Activated CD4-positive, alpha-beta T cell treated with anti-CD3 and anti-CD28 coated beads, Interleukin-2, amount 10 ng/mL, durations not matched to agents 7 days and 5 days (primary cell): ENCODE measurements around the gene HIVEP3. TPM values are rescaled to one million over a fixed set of nuclear protein-coding genes. Genes with fewer than 3 reads are reported as not detected.

Source experiments
- CTCF ChIA-PET: fragments of 350-600 bp; sonication (Branson Sonifier 250); formaldehyde crosslinking; loops from one replicate; lab custom pipeline; 2021; ENCODE audit warnings: antibody characterized with exemption; lab: Charles Lee
- POLR2A ChIA-PET: fragments of 350-600 bp; sonication (Branson Sonifier 250); formaldehyde crosslinking; loops from one replicate; lab custom pipeline; 2021; ENCODE audit warnings: antibody characterized with exemption; lab: Charles Lee
- DNase-seq: peaks from one replicate; pipeline ENCODE4 v3.0.0-alpha.2; 2020
- H3K27ac Mint-ChIP-seq: one replicate; pipeline ENCODE4 v1.8.0; 2021; ENCODE audit warnings: mild to moderate bottlenecking, moderate library complexity, mixed read lengths
- H3K27me3 Mint-ChIP-seq: one replicate; pipeline ENCODE4 v1.8.0; 2021; ENCODE audit warnings: mixed read lengths
- H3K36me3 Mint-ChIP-seq: one replicate; pipeline ENCODE4 v1.8.0; 2021; ENCODE audit warnings: low read depth, mixed read lengths
- H3K4me1 Mint-ChIP-seq: one replicate; pipeline ENCODE4 v1.8.0; 2021; ENCODE audit warnings: mixed read lengths
- H3K4me3 Mint-ChIP-seq: one replicate; pipeline ENCODE4 v1.8.0; 2021; ENCODE audit warnings: mild to moderate bottlenecking, moderate library complexity, mixed read lengths
- H3K9me3 Mint-ChIP-seq: one replicate; pipeline ENCODE4 v1.8.0; 2021; ENCODE audit warnings: mixed read lengths
- total RNA-seq, 2 experiments: library from RNA; stranded (reverse); gene quantifications; one replicate each; pipeline ENCODE4 v1.2.3, GENCODE V29; 2021

The HIVEP3 gene
- total RNA-seq, 2 experiments from 2014 or later, result 18.4 to 21.5 TPM

GRCh38 chr1:41901551-41901950, 17.2 kb downstream of the HIVEP3 start:
- H3K4me1 Mint-ChIP-seq, result peaks cover 88% of the 10 kb centered on the region
- DNase-seq, result peak; percentile 5
- H3K36me3 Mint-ChIP-seq, result peaks cover 28% of the 10 kb centered on the region
- H3K27me3 Mint-ChIP-seq, result no peaks in the 10 kb centered on the region
- POLR2A ChIA-PET, result no interaction called here
- peak overlapping the region; percentile 87 for H3K27ac Mint-ChIP-seq
- no peak overlapping the region for H3K4me3 Mint-ChIP-seq
- CTCF ChIA-PET, result interaction anchor here (1.5 kb wide), 1 partner anchor 10 kb away, joined by 4 read pairs; no protein-coding TSS in a partner anchor
- peaks cover 6% of the 10 kb centered on the region for H3K9me3 Mint-ChIP-seq

- Mint-ChIP-seq H3K27ac (peak overlapping the region; percentile 80), H3K9me3 (peaks cover 6% of the 10 kb centered on the region), H3K36me3 (peaks cover 26% of the 10 kb centered on the region), H3K4me1 (peaks cover 91% of the 10 kb centered on the region), H3K4me3 (no peak overlapping the region), H3K27me3 (no peaks in the 10 kb centered on the region)
- ChIA-PET POLR2A (no interaction called here), CTCF (interaction anchor here (0.8 to 1.8 kb wide), 3 partner anchors 9 to 385 kb away, joined by 3 to 5 read pairs (median 4); no protein-coding TSS in a partner anchor)
- peak; percentile 4 for DNase-seq
Measured at GRCh38 chr1:41900603-41901444, 17.9 kb downstream of the HIVEP3 start.

- Mint-ChIP-seq H3K36me3 (peaks cover 19% of the 10 kb centered on the region), H3K9me3 (peaks cover 6% of the 10 kb centered on the region), H3K27me3 (no peaks in the 10 kb centered on the region), H3K4me3 (peak overlapping the region; percentile 58), H3K4me1 (peaks cover 92% of the 10 kb centered on the region), H3K27ac (peak overlapping the region; percentile 97)
- CTCF ChIA-PET, result interaction anchor here (1.1 to 1.5 kb wide), 2 partner anchors 8 to 19 kb away, joined by 3 to 4 read pairs; no protein-coding TSS in a partner anchor
- DNase-seq, result peak; percentile 95
- POLR2A ChIA-PET, result no interaction called here
Measured at GRCh38 chr1:41898191-41898713, 20.5 kb downstream of the HIVEP3 start.

GRCh38 chr1:41895552-41895951, 23.2 kb downstream of the HIVEP3 start:
- DNase-seq, result no peak
- ChIA-PET CTCF (no interaction called here), POLR2A (no interaction called here)
- peaks cover 14% of the 10 kb centered on the region for H3K36me3 Mint-ChIP-seq
- peaks cover 90% of the 10 kb centered on the region for H3K4me1 Mint-ChIP-seq
- H3K27ac Mint-ChIP-seq, result peak overlapping the region; percentile 68
- no peak overlapping the region for H3K4me3 Mint-ChIP-seq
- H3K9me3 Mint-ChIP-seq, result peaks cover 6% of the 10 kb centered on the region
- no peaks in the 10 kb centered on the region for H3K27me3 Mint-ChIP-seq

GRCh38 chr1:41894808-41895483, 23.8 kb downstream of the HIVEP3 start:
- CTCF ChIA-PET, result interaction anchor here (1.0 to 1.6 kb wide), 3 partner anchors 10 to 319 kb away, joined by 3 to 5 read pairs (median 3); no protein-coding TSS in a partner anchor

GRCh38 chr1:41894101-41894807, 24.5 kb downstream of the HIVEP3 start:
- ChIA-PET POLR2A (no interaction called here), CTCF (interaction anchor here (1.0 to 1.6 kb wide), 3 partner anchors 11 to 319 kb away, joined by 3 to 5 read pairs (median 3); no protein-coding TSS in a partner anchor)
- peak; percentile 1 for DNase-seq
- Mint-ChIP-seq H3K4me3 (no peak overlapping the region), H3K4me1 (peaks cover 90% of the 10 kb centered on the region), H3K27me3 (no peaks in the 10 kb centered on the region), H3K36me3 (peaks cover 13% of the 10 kb centered on the region), H3K27ac (peak overlapping the region; percentile 59), H3K9me3 (peaks cover 6% of the 10 kb centered on the region)

More at GRCh38 chr1:41894808-41895483, 23.8 kb downstream of the HIVEP3 start:
- peaks cover 6% of the 10 kb centered on the region for H3K9me3 Mint-ChIP-seq
- peak; percentile 5 for DNase-seq
- H3K27ac Mint-ChIP-seq, result peak overlapping the region; percentile 68
- H3K36me3 Mint-ChIP-seq, result peaks cover 13% of the 10 kb centered on the region
- POLR2A ChIA-PET, result no interaction called here
- H3K4me3 Mint-ChIP-seq, result no peak overlapping the region
- H3K27me3 Mint-ChIP-seq, result no peaks in the 10 kb centered on the region
- H3K4me1 Mint-ChIP-seq, result peaks cover 90% of the 10 kb centered on the region

GRCh38 chr1:41892301-41892781, 26.4 kb downstream of the HIVEP3 start:
- DNase-seq, result peak; percentile 64
- H3K27me3 Mint-ChIP-seq, result no peaks in the 10 kb centered on the region
- peaks cover 85% of the 10 kb centered on the region for H3K4me1 Mint-ChIP-seq
- peak overlapping the region; percentile 70 for H3K4me3 Mint-ChIP-seq
- H3K27ac Mint-ChIP-seq, result peak overlapping the region; percentile 88
- ChIA-PET CTCF (interaction anchor here (0.7 to 2.2 kb wide), 9 partner anchors 13 to 318 kb away, joined by 3 to 10 read pairs (median 4); partner anchors contain the start of gene HIVEP3), POLR2A (interaction anchor here (1.2 kb wide), 1 partner anchor 28 kb away, joined by 6 read pairs; no protein-coding TSS in a partner anchor)
- peaks cover 4% of the 10 kb centered on the region for H3K9me3 Mint-ChIP-seq
- peaks cover 9% of the 10 kb centered on the region for H3K36me3 Mint-ChIP-seq

GRCh38 chr1:41891199-41891896, 27.4 kb downstream of the HIVEP3 start:
- DNase-seq, result peak; percentile 79
- Mint-ChIP-seq H3K27me3 (no peaks in the 10 kb centered on the region), H3K36me3 (peaks cover 1% of the 10 kb centered on the region), H3K4me1 (peaks cover 77% of the 10 kb centered on the region), H3K4me3 (peak overlapping the region; percentile 70), H3K27ac (peak overlapping the region; percentile 88), H3K9me3 (no peaks in the 10 kb centered on the region)
- CTCF ChIA-PET, result interaction anchor here (0.7 to 2.2 kb wide), 12 partner anchors 11 to 376 kb away, joined by 3 to 10 read pairs (median 4); partner anchors contain the start of gene HIVEP3
- POLR2A ChIA-PET, result interaction anchor here (0.6 to 1.2 kb wide), 2 partner anchors 19 to 29 kb away, joined by 5 to 6 read pairs; no protein-coding TSS in a partner anchor

- Mint-ChIP-seq H3K36me3 (peaks cover 1% of the 10 kb centered on the region), H3K4me3 (peak overlapping the region; percentile 70), H3K27ac (peak overlapping the region; percentile 88), H3K9me3 (no peaks in the 10 kb centered on the region), H3K27me3 (no peaks in the 10 kb centered on the region), H3K4me1 (peaks cover 76% of the 10 kb centered on the region)
- DNase-seq, result peak; percentile 4
- POLR2A ChIA-PET, result no interaction called here
- CTCF ChIA-PET, result interaction anchor here (0.6 to 2.2 kb wide), 6 partner anchors 19 to 1812 kb away, joined by 3 to 10 read pairs (median 4); partner anchors contain the start of gene HIVEP3
Measured at GRCh38 chr1:41890825-41891198, 27.9 kb downstream of the HIVEP3 start.

- no peak overlapping the region for H3K4me3 Mint-ChIP-seq
- peak overlapping the region; percentile 74 for H3K27ac Mint-ChIP-seq
- H3K4me1 Mint-ChIP-seq, result peaks cover 66% of the 10 kb centered on the region
- POLR2A ChIA-PET, result no interaction called here
- H3K27me3 Mint-ChIP-seq, result no peaks in the 10 kb centered on the region
- peaks cover under 1% of the 10 kb centered on the region for H3K36me3 Mint-ChIP-seq
- H3K9me3 Mint-ChIP-seq, result no peaks in the 10 kb centered on the region
- peak; percentile 3 for DNase-seq
- CTCF ChIA-PET, result interaction anchor here (1.0 to 2.1 kb wide), 5 partner anchors 9 to 374 kb away, joined by 3 to 6 read pairs (median 3); no protein-coding TSS in a partner anchor
Measured at GRCh38 chr1:41889506-41890414, 29.0 kb downstream of the HIVEP3 start.
